GM18517 (cell line): Measurements from ENCODE around the gene NFYB.
"Not testable (repeated sequence)": the region's sequence is repeated elsewhere in the genome, so short reads cannot be mapped to it uniquely, and the experiment has no call there.

Experiments used
- ATAC-seq: cut with Tn5 transposase; IDR thresholded peaks from one replicate; pipeline ENCODE4 v1.9.1; 2021; ENCODE audit warnings: mild to moderate bottlenecking, moderate library complexity; ENCODE audit not compliant: unreplicated experiment

The NFYB gene

DNA sequence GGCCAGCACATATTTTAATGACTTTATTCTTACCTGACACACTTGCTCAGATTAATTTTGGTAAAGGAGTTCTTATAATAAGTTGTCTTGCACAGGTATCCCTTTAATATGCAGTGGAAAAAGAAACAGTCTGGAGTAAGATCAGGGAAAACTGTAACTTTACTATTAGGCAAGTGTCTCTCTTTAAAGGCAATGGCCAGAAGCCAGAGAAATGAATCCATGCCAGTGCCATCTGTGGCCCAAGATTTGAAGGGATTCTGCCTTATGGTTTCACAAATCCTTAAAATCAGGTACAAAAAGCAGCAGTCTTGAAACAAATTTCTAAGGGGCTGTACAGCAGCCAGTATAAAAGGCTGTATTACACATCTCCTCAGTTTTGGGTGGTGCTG is 22.4 kb downstream of the NFYB start:
- no peak for ATAC-seq

DNA sequence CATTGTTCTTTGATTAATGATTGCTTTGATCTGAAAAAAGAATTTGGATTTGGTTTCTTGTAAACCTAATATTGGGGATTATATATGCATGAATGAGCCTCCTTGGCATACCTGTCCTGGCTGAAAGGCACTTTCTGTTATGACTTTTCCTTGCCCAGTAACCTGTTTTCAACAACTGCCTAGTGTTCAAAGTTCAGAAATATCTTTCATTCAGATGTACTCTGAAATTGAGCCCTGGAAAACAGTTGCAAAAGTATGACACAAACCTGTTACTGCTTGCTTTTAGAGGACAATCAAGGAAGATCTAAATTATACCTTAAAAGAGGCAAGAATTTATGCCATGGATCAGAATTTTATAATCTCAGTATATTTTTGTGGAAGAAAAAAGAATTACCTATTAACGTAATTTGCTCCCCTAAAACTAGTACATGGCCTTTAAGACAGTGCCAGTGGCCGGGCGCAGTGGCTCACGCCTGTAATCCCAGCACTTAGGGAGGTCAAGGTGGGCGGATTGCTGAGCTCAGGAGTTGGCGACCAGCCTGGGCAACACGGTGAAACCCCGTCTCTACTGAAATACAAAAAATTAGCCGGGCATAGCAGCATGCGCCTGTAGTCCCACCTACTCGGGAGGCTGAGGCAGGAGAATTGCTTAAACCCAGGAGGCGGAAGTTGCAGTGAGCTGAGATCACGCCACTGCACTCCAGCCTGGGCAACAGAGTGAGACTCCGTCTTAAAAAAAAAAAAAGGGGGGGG is 23.0 kb downstream of the NFYB start:
- ATAC-seq, result not testable (repeated sequence)

DNA sequence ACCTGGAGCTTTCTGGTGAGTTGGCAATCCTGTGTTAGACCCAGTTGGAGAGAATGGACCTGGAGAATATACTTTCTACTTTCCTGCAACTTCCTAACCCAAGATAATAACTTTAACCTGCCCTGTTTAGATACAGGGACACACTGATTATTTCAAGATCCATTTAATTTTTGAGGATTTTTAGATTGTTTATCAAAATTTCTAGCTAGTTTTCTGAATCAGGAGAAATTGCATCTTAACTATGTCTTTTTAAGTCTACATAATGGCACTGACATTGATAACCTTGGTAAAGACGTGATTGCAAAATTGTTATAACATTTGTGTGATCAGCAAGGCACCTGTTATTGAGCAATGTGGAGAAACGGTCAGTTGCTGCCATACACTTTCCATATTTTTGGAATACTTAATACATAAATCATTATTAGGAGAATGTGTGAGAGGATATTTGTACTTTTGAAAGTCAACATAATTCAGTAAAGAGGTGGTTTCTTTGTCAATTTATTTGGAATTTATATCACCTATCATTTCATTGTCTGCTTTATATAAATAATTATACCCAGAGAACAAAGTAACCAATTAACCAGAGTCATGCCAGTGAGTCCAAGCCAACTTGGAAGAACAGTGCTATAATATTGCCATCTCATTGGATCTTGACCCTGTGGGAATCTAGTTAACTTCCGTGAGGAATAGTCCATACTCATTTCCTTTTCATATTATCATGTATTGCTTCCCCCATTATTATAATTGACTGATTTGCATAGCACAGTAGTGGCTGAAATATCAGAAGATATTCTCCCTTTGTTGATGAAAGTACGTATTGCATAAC is 28.4 kb downstream of the NFYB start:
- no peak for ATAC-seq

DNA sequence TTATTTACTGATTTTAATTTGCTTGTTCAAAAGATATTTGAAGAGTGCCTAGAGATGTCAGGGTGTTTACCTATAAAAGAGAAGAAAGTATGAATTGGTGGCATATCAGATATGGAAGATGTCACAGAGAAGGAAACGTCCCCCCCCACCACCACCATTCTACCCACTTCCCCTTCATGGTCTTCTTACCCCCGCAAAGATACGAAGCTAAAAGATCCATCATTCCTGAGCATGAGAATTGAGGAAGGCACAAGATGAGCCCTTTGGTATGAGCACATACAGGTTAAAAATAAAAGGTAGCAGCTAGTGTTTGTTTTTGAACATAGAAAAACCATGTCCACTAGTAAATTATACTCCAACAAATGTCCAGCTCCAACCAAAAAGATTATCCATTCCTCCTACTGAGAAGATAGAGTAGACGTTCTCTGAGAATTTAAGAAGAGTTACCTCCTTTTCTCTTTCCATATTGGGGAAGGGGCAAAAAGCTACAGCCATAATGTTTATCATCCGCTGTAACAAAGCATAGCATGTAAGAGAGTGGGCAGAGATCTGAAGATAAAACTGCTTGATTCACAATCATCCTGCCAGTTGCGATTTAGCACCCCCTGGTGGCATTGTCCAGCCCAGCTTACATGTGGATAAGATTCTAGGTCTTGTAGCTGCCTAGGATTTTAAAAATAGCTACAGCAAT is 29.1 kb downstream of the NFYB start:
- no peak for ATAC-seq

DNA sequence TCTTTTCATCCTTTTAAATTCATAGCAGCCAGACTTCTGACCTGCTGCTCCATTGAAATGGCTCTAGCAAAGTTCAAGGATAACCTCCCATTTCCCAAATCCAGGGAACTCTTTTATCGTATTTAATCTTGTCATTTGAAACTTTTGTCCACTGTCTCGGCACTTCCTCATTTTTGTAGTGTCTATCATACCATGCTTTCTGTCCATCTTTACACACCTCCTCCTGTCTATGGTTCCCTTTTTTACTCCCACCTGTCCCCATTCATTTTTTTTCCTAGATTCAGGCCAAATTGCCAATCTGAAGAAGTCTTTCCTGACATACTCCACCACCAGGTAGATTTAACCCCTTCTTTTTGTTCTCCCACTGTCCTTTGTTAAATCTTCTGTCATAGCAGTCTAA is 31.0 kb downstream of the NFYB start:
- ATAC-seq, result no peak

DNA sequence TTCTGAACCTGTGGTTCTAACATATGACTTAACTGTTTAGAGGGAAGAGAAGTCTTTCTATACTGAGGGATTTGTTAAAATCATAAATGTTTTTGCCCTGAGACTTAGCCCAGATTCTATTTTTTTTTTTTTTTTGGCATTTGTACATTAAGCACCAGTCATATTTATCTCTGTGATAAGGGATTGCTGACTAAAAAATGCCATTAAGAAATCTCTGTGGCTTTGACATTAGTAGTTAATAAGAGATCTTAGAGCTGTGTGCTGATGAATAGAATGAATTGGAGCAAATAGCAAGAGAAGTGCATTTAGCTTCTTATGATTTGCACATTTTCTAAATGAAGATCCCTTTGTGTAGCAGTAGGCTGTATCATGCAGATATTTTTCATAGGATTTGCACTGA is 32.5 kb downstream of the NFYB start:
- ATAC-seq, result no peak

DNA sequence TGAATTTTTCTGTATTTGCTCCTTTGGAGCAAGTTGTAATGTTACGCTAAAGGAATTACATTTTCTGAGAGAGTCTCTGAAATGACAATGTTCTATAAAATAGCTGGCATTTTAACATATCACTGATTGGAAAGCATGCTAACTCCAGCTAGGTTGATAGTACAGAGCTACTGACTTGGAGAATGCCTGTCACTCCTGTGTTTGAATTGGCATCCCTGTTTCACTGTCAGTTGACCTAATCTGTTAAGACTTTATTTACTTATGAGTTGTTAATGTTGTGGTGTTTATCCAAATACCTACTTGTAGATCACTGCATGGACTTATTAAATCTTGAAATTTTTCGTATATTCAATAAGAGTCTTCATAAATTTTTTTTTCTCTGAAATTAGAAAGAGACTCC is 40.1 kb downstream of the NFYB start:
- no peak for ATAC-seq

DNA sequence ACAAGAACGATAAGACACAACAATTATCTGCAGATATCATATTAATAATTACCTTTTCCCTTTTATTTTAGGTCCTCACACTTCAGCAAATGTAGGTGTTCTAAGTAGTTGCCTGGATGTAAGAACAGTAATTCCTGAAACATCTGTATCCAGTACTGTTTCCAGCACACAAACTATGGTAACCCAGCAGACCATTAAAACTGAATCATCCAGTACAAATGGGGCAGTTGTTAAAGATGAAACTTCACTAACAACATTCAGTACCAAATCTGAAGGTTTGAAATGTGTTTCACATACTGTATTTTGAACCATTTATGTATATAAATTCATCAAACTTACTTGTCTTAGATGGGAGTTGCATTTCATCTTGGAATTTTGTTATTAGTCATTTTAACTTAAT is 42.7 kb downstream of the NFYB start:
- no peak for ATAC-seq

DNA sequence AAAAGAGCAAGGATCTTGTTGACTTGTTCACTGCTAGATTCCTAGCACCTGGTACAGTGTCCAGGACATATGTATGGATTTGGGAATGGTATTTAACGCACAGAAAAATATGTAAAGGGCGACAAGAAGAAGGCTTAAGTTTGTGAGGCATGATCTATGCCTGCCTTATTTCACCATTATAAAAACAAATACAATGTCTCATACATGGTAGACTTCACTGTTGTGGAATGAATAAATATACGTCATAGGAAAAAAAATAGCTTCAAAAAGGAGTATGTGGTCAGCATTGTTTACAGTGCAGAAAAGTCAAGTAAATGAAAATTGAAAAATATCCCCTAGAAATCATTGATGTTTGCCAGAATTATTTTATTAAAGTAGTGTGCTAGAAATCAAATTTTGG is 43.7 kb downstream of the NFYB start:
- no peak for ATAC-seq

DNA sequence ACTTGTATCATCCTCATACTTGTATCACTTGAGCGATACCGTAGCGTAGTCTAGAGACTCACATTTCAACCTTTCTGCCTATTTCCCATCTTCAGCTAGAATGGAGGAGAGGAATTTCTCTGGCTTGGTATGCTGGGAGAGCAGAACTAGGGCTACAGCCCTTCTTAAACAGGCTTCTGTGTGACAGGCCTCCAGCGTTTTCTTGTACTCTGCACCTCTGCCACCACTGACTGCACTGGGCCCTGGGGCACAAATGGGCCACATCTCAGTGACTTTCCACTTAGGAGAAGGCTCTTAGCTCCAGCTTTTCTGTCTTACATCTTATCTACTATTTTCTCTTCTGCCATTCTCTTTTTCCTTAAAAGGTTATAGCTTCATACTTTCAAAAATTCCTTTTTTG is 46.9 kb downstream of the NFYB start:
- ATAC-seq, result no peak

DNA sequence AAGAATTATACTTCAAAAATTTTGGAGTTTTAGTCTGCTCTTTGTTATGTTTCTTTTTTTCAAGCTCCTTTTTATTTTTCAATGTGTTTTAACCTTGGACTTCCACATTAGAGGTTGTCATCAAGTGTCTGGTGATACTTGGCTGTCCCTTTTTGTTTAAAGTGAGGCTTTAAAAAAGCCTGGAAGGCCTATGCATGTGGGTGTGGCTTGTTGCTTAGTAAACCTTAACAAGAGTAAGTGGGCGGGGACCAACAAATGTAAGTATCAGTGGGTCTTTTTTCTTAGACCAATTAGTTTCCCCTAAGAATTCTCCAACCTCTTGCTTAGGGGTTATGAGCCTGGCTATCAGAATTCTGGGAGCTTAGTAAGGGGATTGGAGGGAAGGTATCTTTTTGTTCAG is 47.3 kb downstream of the NFYB start:
- no peak for ATAC-seq

DNA sequence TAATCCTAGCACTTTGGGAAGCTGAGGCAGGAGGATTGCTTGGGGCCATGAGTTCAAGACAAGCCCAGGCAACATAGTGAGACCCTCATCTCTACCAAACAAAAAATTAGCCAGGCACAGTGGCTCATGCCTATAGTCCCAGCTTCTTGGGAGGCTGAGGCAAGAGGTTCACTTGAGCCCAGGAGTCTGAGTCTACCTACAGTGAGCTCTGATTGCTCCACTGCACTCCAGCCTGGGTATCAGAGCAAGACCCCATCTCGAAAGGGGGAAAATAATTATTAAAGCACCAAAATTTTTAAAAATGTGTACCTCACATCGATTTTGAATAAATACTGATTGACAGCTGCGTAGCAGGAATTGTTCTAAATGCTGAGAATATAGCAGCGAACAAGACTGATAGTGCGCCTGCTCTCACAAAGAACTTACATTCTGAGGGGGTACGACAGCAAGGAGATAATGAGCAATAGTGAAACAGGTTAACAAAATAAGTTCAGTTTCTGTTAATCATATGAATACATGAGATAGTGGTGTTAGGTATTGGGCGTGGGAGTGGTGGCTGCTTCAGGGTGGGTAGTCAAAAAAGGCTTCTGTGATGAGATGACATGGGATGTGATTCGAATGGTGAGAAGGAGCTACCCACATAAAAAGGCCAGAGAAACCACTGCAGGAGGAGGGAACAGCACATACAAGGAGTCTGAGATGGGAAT is 54.1 kb downstream of the NFYB start:
- ATAC-seq, result peak; percentile 92

DNA sequence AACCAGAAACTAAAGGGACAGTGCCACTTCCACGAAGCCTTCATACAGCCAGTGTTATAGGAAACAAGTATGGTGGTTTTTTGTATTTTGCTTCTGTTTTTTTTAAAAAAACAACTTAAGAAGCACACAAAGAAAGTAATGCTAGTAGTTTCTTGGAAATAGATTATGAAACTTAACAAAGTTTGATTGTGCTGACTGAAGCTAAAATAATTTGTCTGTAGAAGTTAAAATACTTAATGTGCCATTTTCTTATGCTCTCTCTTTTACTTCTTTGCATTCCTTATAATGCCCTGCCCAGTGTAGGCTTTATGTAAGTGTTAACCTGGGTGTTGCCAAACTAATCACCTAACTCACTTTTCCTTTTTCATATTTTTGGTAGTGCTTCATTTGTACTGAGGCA is 57.2 kb downstream of the NFYB start:
- no peak for ATAC-seq

DNA sequence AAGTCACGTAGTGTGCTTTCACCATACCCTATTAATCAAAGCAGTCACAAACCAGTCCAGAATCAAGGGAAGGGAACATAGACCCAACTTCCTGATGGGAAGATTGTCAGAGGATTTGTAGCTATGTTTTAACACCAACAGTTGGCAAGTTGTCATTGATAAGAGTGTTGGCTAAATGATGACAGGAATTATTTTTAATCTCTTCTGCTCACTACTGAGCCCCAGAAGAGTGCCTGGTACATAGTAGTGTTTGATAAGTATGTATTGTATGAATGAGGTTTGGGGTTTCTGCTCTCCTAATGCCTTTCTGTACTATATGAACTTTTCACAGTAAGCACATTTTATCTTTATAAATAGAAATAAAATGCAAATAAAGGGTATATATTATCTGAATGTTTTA is 59.0 kb downstream of the NFYB start:
- ATAC-seq, result no peak

DNA sequence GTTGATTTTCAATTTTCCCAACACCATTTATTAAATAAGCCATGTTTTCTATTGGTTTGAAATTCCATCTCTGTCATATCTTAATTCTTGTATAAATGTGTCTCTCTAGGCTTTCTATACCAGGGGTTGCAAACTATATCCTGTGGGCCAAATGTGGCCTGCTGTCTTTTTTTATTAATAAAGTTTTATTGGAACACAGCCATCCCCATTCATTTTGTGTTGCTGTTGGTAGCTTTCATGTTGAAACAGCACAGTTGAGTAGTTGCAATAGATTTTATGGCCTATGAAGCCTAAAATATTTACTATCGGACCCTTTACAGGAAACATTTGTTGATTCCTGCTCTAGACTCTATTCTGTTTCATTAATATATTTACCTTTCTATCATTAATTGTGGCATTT is 64.3 kb downstream of the NFYB start:
- no peak for ATAC-seq

DNA sequence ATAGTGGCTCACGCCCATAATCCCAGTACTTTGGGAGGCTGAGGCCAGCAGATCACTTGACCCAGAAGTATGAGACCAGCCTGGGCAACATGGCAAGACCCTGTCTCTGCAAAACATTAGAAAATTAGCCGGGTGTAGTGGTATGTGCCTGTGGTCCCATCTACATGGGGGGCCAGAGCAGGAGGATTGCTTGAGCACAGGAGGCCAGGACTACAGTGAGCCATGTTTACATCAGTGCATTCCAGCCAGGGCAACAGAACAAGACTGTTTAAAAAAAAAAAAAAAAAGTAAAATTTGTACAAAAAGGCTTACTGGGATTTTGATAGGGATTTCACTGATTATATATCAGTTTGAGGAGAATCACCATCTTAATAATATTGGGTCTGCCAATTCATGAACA is 65.9 kb downstream of the NFYB start:
- no peak for ATAC-seq
